GM18507 (cell line): ENCODE measurements around the gene MMP23B.

Experiments
- DNase-seq: peaks from one replicate; pipeline ENCODE4 v3.0.0; 2011; ENCODE audit warnings: low read depth; ENCODE audit not compliant: insufficient read length; ENCODE audit errors: extremely low spot score
- FAIRE-seq: peaks from 2 replicates; lab custom pipeline; 2011; peaks lifted over from hg19 to GRCh38; lab: Jason Lieb, UNC

The MMP23B gene

GRCh38 chr1:1617516-1617915 lies 14.5 kb upstream of the MMP23B start:
- DNase-seq (no peak), FAIRE-seq (no peak)

- no peak for FAIRE-seq
- no peak for DNase-seq
These were observed 14.0 kb upstream of the MMP23B start for GRCh38 chr1:1617925-1618324.

- FAIRE-seq (no peak), DNase-seq (no peak)
These were observed 13.4 kb upstream of the MMP23B start for GRCh38 chr1:1618396-1619068.

GRCh38 chr1:1619917-1620361 lies 12.0 kb upstream of the MMP23B start:
- FAIRE-seq, result no peak
- no peak for DNase-seq

- FAIRE-seq, result no peak
- no peak for DNase-seq
These were observed 11.4 kb upstream of the MMP23B start for GRCh38 chr1:1620433-1621139.

GRCh38 chr1:1621173-1622009 lies 10.6 kb upstream of the MMP23B start:
- FAIRE-seq, result no peak
- DNase-seq, result no peak

- FAIRE-seq, result no peak
- DNase-seq, result no peak
These were observed 9.8 kb upstream of the MMP23B start for GRCh38 chr1:1622010-1622787.

GRCh38 chr1:1622788-1623094 lies 9.2 kb upstream of the MMP23B start:
- DNase-seq (no peak), FAIRE-seq (no peak)

- no peak for DNase-seq
- FAIRE-seq, result no peak
These were observed 8.8 kb upstream of the MMP23B start for GRCh38 chr1:1623181-1623630.

GRCh38 chr1:1623631-1624442 lies 8.1 kb upstream of the MMP23B start:
- DNase-seq, result no peak
- FAIRE-seq, result no peak

GRCh38 chr1:1624443-1625403 lies 7.2 kb upstream of the MMP23B start:
- no peak for FAIRE-seq
- no peak for DNase-seq

- FAIRE-seq, result no peak
- DNase-seq, result no peak
These were observed 6.6 kb upstream of the MMP23B start for GRCh38 chr1:1625404-1625775.

- FAIRE-seq, result no peak
- no peak for DNase-seq
These were observed 6.2 kb upstream of the MMP23B start for GRCh38 chr1:1625824-1626206.

- FAIRE-seq (no peak), DNase-seq (no peak)
These were observed 5.5 kb upstream of the MMP23B start for GRCh38 chr1:1626207-1627141.

- FAIRE-seq, result no peak
- no peak for DNase-seq
These were observed 4.6 kb upstream of the MMP23B start for GRCh38 chr1:1627261-1627828.

- FAIRE-seq, result no peak
- DNase-seq, result no peak
These were observed 3.9 kb upstream of the MMP23B start for GRCh38 chr1:1627829-1628753.
